NOMO-1 treated with dmso at 0.1 percent for 144 hours (cell line): ENCODE results near the gene BRINP3.
"Not testable (repeated sequence)": the region's sequence is repeated elsewhere in the genome, so short reads cannot be mapped to it uniquely, and the experiment has no call there.

Source experiments
- DNase-seq: peaks from one replicate; lab custom pipeline; 2025; ENCODE audit not compliant: unreplicated experiment; lab: John Stamatoyannopoulos, UW

BRINP3 gene

DNA sequence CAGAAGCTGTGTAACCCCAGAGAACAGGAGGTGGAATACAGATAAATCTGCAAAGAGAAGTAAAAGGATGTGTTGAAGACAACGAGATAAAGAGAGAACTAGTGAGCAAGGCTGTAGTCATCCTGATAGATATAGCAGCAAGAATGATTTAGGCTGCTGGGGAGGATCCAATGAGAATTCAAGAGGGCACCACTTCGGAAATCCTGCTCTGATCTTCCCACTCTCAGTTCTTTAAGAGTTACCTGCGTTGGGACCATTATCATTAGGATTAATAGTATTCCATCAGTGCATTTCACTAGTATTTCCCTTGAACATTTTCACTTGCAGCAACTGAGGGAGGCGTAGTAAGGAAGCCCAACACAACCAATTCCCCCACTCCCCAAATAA, at the start of gene BRINP3:
Gene BRINP3 (minus strand): TSS at position 103 of the 387 bp plus-strand sequence.
- DNase-seq, result no peak

DNA sequence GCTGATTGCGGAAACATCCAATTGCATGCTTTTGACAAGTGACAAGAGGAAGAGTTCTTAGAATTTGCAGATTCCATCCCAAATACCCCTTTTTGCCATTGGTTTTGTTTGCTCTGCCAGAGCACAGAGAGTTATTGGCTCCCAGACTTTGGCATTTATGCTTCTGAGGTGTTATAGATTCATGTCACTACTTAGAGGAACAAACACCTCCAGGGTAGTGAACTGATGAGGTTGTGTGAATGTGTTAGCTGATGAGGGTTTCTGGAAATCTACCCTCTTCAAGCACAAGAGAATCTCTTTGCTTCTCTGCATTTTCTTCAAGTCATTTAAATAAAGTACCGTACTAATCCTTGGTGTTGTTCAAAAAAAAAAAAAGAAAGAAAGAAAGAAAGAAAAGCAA, 33.9 kb upstream of the BRINP3 start:
- DNase-seq, result no peak

DNA sequence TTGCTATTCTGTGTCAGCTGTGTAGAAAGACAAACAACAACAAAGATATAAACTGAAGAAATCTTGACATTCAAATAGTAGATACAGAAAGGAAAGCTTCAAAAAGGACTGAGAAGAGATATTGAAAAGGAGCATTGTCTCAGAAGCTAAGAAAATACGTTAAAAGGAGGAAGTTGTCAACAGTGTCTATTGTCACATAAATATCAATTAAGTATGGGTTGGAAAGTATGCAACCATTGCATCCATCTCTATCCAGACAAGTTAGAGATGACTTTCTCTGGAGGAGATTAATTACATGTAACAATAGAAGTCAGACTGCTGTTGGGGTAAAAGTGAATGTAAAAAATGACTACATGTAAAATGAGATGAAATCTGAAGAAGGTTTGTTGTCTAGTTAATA, 29.7 kb upstream of the BRINP3 start:
- DNase-seq, result no peak

DNA sequence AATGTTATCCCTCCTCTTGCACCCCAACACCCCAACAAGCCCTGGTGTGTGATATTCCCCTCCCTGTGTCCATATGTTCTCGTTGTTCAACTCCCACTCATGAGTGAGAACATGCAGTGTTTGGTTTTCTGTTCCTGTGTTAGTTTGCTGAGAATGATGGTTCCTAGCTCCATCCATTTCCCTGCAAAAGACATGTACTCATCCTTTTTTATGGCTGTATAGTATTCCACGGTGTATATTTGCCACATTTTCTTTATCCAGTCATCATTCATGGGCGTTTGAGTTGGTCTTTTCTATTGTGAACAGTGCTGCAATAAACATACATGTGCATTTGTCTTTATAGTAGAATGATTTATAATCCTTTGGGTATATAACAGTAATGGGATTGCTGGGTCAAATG, 26.9 kb upstream of the BRINP3 start:
- not testable (repeated sequence) for DNase-seq

DNA sequence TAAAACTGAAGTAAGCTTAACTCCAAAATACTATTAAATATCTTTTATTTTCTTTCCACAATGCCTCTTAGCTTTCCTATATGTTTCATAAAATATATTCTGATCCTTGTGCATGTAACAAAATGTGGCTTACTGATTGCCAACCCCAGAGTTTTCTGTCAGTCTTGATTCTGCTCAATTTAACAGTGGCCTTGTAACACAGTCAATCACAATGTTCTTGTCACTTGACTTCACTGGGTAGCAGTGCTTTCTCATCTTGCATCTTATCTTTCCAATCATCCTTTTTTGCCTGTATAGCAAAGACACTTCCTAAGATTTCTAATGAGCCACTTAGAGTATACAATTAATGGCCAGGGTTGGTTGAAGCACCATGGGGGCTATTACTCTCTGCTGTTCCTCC, 19.9 kb upstream of the BRINP3 start:
- DNase-seq, result no peak

DNA sequence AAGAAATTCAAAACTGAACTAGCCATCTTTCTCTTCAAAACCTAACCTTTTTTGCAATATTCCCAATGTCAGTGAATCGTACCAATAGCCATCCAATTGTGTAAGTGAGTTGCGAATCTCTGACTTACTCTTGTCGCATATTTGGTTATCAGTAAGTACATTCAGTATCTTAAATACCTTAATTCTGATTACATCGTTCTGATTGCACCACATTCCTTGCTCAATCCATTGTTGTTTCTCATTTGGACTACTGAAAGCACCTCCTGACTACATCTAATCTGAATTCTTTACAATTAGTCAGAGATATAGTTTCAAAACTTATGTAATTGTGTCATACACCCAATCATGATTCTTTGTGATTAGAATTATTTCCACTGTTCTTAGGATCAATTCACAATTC, 16.8 kb upstream of the BRINP3 start:
- DNase-seq, result no peak

DNA sequence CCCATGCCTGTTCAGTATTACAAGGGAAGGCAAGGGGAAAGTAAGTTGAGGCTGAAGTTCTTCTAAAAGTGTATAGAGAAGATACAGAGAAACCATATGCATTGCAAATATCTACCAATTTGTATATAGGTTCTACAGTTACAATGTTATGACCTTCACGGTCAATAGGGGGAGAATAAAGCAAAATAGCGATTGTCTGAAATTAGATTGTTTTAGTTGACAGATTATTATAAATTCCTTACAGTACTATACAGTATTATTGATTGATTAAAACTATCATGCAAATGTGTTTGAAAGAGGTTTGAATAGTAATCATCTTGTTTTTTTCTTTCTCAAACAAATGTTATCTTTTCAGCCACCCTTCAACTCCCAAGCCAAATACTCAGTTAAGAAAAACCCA, 13.7 kb upstream of the BRINP3 start:
- DNase-seq, result no peak

DNA sequence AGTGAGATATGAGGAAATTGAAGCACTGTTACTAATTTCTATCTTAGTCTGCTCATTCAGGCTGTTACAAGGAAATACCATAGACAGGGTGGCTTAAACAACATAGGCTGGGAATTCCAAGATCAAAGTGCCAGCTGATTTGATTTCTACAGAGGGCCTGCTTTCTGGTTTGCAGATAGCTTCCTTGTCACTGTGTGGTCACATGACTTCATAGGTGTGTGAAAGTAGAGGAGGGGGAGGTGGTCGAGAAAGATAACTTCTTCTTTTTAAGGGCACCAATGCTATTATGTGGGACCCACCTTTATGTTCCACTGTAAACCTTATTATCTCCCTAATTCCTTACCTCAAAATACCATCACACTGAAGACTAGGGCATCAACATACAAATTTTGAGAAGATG, 6.4 kb upstream of the BRINP3 start:
- DNase-seq, result no peak

DNA sequence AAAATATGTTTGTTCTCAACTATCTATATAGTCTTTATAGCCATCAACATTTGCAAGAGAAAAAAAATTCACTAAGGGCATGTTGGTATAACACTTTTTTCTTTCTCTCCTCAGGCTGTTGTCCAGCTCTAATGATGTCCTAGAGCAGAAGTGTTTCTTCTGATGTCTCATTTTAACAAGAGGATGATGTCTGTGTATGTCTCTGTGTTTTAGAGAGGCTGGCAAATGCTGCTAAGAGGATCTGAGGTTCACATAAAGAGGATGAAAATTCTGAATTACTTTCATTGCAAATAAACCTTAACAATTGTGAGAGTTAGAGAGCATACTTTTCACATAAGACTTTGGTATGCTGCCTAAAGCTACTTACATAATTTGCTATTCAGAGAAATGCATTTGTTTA, 2.6 kb upstream of the BRINP3 start:
- DNase-seq, result no peak

DNA sequence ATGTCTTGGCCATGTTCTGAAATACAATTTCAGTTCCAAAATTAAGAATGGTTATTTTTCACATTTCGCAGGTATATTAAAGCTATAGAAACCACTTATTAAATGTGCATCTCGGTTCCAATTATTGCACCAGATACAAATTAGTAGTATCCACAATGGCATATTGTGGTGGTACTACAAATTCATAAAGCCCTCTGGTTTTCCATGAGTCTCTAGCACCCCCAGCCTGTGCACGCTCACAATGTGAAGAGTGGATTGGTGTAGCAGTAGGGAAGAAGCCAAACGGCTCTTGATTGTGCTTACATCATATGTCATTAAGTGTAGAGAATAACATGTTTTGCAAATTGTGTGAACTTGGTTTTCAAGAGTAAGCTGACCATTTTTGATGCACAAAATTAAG, 1.9 kb upstream of the BRINP3 start:
- no peak for DNase-seq

DNA sequence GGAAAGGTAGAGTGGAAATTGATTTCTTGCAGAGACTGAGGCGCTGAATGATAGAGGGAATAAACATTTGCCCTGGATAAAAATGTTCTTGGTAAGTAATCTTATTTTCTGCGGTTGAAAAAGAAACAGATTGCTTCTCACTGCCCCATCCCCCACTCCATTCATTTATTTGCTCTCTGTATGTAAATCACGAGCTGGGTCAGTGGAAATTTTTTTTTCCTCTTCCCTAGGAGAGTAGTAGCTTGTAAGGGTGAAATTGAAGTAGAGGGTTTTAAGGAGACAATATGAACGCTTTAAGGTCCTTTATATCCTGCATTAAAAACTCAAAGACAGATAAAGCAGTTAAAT, 1.4 kb upstream of the BRINP3 start:
- DNase-seq, result no peak

DNA sequence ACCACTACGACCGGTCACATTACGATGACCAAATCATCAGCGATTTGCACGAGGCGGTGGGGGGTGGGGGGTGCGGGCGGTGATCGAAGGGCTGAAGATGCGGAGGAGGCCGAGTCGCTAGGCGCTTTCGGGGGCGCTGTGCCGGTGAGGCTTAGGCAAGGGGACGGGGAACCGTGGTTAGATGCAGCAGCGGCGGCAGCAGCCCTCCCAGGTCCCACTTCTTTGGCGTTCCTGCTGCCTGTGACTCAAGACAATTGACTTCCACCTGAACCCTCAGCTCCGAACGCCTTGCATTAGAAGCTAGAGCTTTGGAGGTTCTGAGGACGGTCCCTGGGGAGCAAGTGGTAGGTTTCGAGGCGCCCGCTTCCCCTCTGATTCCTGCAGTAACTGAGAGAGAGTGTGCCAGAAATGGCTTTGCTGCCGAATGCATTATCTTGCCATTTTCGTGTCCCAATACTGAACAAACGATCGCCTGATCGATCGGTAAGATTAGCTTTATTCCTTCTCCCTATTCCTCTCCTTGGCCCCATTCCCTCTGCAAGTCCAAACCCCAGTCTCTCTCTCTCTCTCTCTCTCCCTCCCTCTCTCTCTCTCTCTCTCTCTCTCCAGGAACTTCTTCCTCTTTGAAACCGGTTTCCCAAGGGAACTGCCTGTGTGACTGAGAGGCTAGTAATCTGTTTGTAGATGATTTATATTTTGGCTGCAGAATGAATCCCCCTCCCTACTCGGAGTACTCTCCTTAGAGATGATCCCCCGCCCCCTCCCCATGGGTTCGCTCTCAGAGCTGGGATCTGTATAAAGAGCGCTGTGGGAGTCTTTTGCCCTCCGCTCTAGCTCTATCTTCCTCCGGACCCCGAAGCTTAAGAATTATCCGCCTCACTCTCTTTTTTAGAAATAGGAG, 735 bp upstream of the BRINP3 start:
- DNase-seq, result no peak

DNA sequence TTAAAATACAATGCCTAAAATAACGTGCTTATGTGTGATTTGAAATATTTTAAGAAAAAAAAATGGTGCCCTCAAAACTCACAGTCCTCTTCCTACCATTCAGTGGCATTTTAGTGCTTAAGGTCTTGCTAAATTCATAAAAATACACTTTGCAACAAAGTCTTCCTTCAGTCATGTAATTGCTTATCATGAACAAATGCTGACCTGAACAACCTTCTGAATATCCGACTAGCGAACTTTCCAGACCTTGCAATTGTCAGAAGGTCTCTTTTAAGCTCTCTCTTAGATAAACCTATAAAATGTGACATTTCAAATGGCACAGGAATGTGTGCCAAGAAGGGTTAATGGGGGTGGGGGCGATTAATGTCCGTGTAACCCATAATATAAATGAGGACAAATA, 858 bp downstream of the BRINP3 start:
- no peak for DNase-seq

DNA sequence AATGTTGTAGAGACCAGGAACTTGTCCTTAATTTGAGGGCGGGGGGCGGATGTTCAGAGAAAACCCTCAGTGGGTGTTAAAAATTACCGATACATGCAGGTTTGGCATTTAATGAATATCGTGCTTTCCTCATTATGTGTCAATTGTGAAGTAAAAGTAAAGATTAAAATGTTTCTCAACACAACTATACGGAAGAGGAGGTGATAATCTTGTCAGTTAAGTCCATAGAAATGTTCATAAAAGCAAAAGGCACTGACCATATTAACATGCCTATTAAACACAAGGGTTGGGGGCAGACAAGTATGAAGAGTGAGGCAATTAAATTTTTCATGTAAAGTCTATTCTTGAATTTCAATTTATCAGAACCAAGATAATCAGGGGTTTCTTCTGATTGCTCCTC, 1.3 kb downstream of the BRINP3 start:
- no peak for DNase-seq

DNA sequence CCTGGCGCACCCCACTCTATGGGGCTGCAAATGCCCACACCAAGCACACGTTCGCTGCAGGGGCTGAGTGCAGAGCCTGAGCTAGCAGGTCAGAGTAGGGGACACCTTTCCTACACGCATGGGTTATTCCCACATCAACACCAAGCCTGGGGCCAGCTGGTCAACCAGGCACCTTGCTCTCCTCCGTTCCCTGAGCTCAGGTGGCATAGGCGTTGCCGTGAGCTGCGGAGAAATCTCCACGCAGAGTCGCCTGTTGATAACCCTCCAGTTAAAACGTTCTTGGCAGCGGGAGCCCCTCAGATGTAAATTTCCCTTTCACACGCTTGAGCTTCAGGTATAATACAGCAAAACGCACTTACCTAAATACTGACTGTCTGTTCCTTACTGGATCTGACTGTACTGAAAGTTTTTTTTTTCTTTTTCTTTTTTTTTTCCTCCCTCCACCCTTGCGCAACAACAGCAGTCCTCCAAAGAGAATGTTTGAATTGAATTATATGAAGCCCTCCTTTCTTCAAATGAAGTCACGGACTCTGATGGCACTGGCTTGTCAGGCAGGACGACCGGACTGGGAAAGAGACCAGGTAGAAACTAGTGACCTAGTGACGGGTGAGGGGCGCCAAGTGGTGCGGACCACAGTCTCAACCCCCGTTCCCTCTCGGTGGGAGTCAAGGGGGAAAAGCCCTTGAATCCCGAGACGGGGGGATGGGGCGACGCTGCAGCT, 2.1 kb downstream of the BRINP3 start:
- no peak for DNase-seq

DNA sequence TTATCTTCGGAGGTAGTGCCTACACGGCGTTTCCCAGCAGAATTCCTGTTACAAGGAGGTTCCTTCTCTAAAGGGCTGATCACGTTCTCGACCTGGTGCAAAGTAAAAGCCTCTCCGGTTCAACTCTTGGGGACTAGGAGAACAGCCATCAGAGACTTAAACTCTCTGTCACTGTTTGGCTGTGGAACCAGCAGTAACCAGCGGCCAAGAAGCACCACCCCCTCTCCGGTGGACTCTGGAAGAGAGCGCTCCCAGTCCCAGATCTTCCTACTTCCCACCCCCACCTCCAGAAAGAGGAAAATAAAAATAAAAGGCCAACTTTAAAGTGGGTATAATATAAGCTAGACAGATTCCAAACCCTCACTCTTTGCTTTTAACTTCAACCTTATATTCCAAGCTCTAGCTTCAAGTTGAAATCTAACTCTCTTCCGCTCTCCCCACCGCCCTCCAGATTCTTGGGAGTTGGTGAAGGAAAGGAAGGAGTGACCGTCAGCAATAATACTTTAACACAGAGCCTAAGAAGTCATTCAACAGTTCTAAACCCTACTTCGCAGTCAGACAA, 2.9 kb downstream of the BRINP3 start:
- no peak for DNase-seq

DNA sequence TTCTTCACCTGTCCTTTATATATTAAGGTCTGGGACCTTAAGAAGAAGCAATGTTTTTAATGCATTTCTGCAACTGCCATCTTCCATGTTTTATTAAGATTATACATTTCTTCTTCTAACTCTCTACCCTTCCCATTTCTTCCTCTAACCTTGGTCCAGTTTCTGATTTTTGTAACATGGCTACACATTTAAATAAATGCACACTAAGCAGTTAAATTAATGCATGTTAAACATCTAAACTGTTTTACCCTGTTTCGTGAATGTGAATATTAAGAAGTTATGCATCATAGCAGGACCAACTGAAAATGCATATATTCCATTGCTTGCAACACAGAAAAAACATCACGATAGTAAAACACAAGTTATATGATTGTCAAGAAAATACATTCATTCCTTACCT, 3.7 kb downstream of the BRINP3 start:
- no peak for DNase-seq

DNA sequence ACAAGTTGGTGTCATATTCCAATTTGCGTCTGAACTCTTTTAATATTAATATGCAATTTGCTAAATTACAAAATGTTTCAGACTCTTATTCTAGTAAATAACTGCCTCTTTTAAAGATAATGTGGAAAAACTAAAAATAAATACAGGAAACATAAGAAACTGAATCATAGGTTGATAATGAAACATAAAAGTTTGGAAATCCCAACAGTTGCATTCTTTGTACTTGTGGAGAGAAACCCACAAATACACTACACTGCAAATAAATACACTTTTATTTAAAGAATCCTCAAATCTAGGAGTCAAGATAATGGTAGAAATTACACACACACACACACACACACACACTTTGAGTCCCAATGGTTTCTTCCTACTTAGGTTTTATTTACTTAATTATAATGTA, 5.2 kb downstream of the BRINP3 start:
- DNase-seq, result no peak

DNA sequence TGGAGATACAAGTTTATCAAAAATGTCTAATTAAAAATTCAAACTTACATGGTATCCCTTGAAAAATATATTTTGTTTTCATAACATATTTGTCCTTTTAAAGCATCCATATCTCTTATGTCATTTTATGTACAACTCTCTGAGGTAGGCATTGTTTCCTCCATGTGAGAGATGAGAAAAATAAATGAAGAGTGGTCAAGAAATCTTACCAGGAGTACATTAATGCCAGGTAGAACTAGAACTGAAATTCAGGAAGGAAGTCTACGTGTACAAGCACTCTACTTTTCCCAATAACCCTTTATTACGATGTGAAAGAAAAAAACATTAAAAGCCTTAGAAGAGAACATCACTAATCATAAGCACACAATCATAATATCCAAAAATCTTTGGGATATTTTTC, 5.6 kb downstream of the BRINP3 start:
- DNase-seq, result no peak

DNA sequence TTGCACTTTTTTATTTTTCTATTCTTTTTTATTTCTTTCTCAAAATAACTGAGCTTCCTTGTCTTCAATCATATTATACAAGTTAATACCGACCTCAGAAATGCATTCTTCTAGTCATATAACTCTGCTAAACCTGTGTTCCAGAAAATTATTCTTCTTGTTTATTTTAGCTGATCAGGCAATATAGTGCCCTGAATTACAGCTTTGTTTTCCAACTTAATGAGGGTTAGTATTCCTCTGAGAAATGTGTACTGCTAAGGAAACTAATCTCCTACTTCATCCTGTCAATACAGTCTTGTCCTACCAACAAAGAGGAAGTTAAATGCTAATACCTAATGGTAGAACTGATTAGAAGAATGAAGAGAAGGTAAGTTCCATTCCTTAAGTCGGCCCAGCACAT, 13.0 kb downstream of the BRINP3 start:
- DNase-seq, result no peak

DNA sequence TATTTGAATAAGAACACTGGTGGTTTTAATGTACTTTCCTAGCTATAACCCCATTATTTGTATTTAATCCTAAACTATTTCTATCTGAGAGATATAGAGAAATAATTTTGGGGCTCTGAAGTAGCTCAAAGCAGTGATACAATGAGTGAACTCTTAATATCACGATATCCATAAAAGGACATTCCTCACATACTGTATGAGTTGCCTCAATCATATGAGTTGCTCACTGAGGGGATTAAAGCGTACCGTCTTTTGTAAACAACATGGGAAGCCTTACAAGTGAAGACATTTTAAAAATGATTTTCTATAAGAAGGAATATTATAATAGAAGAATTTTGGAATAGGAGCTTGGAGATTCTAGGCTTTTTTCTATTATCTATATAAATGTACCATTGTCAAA, 21.5 kb downstream of the BRINP3 start:
- no peak for DNase-seq

DNA sequence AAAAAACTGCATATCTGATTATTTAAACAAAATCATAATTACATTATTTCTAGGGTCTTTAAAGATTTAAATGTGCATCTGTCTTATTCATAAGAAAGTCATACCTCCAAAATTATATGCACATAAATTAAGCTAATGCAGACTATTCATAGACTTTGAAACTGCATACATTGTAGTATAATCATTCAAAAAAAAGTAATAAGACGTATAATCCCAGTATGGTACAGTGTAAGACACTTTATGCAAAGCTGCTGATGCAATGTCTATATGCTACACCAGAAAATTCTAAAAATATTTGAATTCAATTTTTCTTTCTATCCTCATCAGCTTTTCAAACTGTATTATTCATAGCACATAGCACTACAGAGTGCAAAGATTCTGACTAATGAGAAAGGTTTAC, 22.0 kb downstream of the BRINP3 start:
- no peak for DNase-seq
